WTC11 (cell line): ENCODE measurements around the gene GOSR2. TPM values are rescaled to one million over a fixed set of nuclear protein-coding genes. Genes with fewer than 3 reads are reported as not detected.

ENCODE experiments used
- ATAC-seq: fragments of 200-7000 bp; cut with Tn5 transposase; 2 replicates; pipeline ENCODE4 v1.10.0; 2021; ENCODE audit warnings: mild to moderate bottlenecking, moderate library complexity
- CTCF ChIA-PET: fragments of 300-600 bp; sonication (Branson Sonifier 250); formaldehyde crosslinking; loops from one replicate; lab custom pipeline; 2021; ENCODE audit warnings: antibody characterized with exemption; lab: Charles Lee
- POLR2A ChIA-PET: fragments of 350-600 bp; sonication (Branson Sonifier 250); formaldehyde crosslinking; loops from one replicate; lab custom pipeline; 2021; ENCODE audit warnings: antibody characterized with exemption; lab: Charles Lee
- DNase-seq: peaks from one replicate; pipeline ENCODE4 v3.0.0; 2021; ENCODE audit warnings: low spot score
- H3K27ac Mint-ChIP-seq: 2 replicates; pipeline ENCODE4 v1.8.0; 2021; ENCODE audit warnings: mixed read lengths
- H3K27me3 Mint-ChIP-seq: 2 replicates; pipeline ENCODE4 v1.8.0; 2021; ENCODE audit warnings: low read depth, mild to moderate bottlenecking, moderate library complexity, mixed read lengths
- H3K36me3 Mint-ChIP-seq: 2 replicates; pipeline ENCODE4 v1.8.0; 2021; ENCODE audit warnings: mixed read lengths
- H3K4me1 Mint-ChIP-seq: 2 replicates; pipeline ENCODE4 v1.8.0; 2022; ENCODE audit warnings: mixed read lengths
- H3K4me3 Mint-ChIP-seq: 2 replicates; pipeline ENCODE4 v1.8.0; 2021; ENCODE audit warnings: mild to moderate bottlenecking, moderate library complexity, mixed read lengths
- H3K9me3 Mint-ChIP-seq: 2 replicates; pipeline ENCODE4 v1.8.0; 2021; ENCODE audit warnings: mixed read lengths
- GTF2I ChIP-seq: fragments of 250-450 bp; sonication (Bioruptor Pico); conservative IDR thresholded peaks from 2 replicates; pipeline ENCODE4 v1.4.0; 2021; ENCODE audit warnings: mild to moderate bottlenecking
- KAT7 ChIP-seq: sonication (generic); formaldehyde crosslinking; IDR thresholded peaks from 2 replicates; pipeline ENCODE4 v1.8.1; 2023; ENCODE audit warnings: missing genetic modification reagents, mild to moderate bottlenecking, borderline replicate concordance
- NFYB ChIP-seq: sonication (generic); formaldehyde crosslinking; conservative IDR thresholded peaks from 2 replicates; pipeline ENCODE4 v1.8.0; 2022; ENCODE audit warnings: low read depth, missing genetic modification reagents
- OVOL2 ChIP-seq: fragments of 250-450 bp; sonication (Bioruptor Pico); IDR thresholded peaks from 2 replicates; pipeline ENCODE4 v1.9.0; 2021; ENCODE audit warnings: mild to moderate bottlenecking, borderline replicate concordance
- SMAD3 ChIP-seq: sonication (generic); formaldehyde crosslinking; IDR thresholded peaks from 2 replicates; pipeline ENCODE4 v1.8.0; 2022; ENCODE audit warnings: missing genetic modification reagents, mild to moderate bottlenecking, borderline replicate concordance
- SP1 ChIP-seq: sonication (generic); formaldehyde crosslinking; conservative IDR thresholded peaks from 2 replicates; pipeline ENCODE4 v1.8.1; 2022; ENCODE audit warnings: missing genetic modification reagents
- ZNF232 ChIP-seq: sonication (generic); formaldehyde crosslinking; IDR thresholded peaks from 2 replicates; pipeline ENCODE4 v1.8.0; 2022; ENCODE audit warnings: mild to moderate bottlenecking, missing genetic modification reagents
- total RNA-seq: library from RNA; stranded (reverse); gene quantifications from 3 replicates; pipeline ENCODE4 v1.2.3, GENCODE V29; 2021
- TF ChIP-seq, protein P1 (sequence below): fragments of 250-450 bp; sonication (Bioruptor Pico); IDR thresholded peaks from 2 replicates; pipeline ENCODE4 v1.8.0; 2021; ENCODE audit warnings: mild to moderate bottlenecking
- TF ChIP-seq, protein P2 (sequence below): sonication (generic); formaldehyde crosslinking; IDR thresholded peaks from 2 replicates; pipeline ENCODE4 v1.8.0; 2022; ENCODE audit warnings: mild to moderate bottlenecking, missing genetic modification reagents
- TF ChIP-seq, protein P3 (sequence below): sonication (generic); formaldehyde crosslinking; IDR thresholded peaks from 2 replicates; pipeline ENCODE4 v1.8.1; 2022; ENCODE audit warnings: mild to moderate bottlenecking, missing genetic modification reagents, moderate library complexity, borderline replicate concordance
- TF ChIP-seq, protein P4 (sequence below): sonication (generic); formaldehyde crosslinking; IDR thresholded peaks from 2 replicates; pipeline ENCODE4 v1.8.1; 2022; ENCODE audit warnings: missing genetic modification reagents, borderline replicate concordance
- TF ChIP-seq, protein P5 (sequence below): sonication (generic); formaldehyde crosslinking; IDR thresholded peaks from 2 replicates; pipeline ENCODE4 v1.8.0; 2022; ENCODE audit warnings: mild to moderate bottlenecking, missing genetic modification reagents
- TF ChIP-seq, protein P6 (sequence below): fragments of 250-450 bp; sonication (Bioruptor Pico); IDR thresholded peaks from 2 replicates; pipeline ENCODE4 v1.9.0; 2021; ENCODE audit warnings: mild to moderate bottlenecking, borderline replicate concordance
- TF ChIP-seq, protein P7 (sequence below): sonication (generic); formaldehyde crosslinking; IDR thresholded peaks from 2 replicates; pipeline ENCODE4 v1.8.0; 2022; ENCODE audit warnings: mild to moderate bottlenecking, missing genetic modification reagents
- TF ChIP-seq, protein P8 (sequence below): sonication (generic); formaldehyde crosslinking; IDR thresholded peaks from 2 replicates; pipeline ENCODE4 v1.8.1; 2023; ENCODE audit warnings: mild to moderate bottlenecking, moderate library complexity, missing genetic modification reagents
- TF ChIP-seq, protein P9 (sequence below): sonication (generic); formaldehyde crosslinking; IDR thresholded peaks from 2 replicates; pipeline ENCODE4 v1.8.1; 2022; ENCODE audit warnings: low read depth, mild to moderate bottlenecking, moderate library complexity, missing genetic modification reagents, borderline replicate concordance
- TF ChIP-seq, protein P10 (sequence below): sonication (generic); formaldehyde crosslinking; IDR thresholded peaks from 2 replicates; pipeline ENCODE4 v1.8.0; 2023; ENCODE audit warnings: mild to moderate bottlenecking, missing genetic modification reagents

GOSR2 gene
- total RNA-seq, 1 experiment from 2014 or later: 45.8 TPM

DNA sequence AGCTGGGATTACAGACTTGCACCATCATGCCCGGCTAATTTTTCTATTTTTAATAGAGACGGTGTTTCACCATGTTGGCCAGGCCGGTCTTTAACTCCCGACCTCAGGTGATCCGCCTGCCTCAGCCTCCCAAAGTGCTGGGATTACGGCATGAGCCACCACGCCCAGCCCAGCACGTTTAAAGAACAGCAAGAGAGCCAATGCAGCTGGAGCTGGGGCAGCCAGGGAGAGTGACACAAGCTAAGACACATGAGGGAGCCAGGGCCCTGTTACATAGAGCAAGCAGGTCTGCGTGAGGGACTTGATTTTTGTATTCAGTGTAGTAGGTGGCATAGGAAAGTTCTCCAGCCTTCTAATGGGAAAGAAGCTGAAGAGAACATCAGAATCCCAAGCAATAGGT lies 21.7 kb upstream of the GOSR2 start:
- POLR2A ChIA-PET: no interaction called here
- peaks cover 12% of the 10 kb centered on the region for H3K4me1 Mint-ChIP-seq
- TF ChIP-seq, protein P1, sequence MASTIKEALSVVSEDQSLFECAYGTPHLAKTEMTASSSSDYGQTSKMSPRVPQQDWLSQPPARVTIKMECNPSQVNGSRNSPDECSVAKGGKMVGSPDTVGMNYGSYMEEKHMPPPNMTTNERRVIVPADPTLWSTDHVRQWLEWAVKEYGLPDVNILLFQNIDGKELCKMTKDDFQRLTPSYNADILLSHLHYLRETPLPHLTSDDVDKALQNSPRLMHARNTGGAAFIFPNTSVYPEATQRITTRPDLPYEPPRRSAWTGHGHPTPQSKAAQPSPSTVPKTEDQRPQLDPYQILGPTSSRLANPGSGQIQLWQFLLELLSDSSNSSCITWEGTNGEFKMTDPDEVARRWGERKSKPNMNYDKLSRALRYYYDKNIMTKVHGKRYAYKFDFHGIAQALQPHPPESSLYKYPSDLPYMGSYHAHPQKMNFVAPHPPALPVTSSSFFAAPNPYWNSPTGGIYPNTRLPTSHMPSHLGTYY (CRISPR knock-in tag): no peak
- TF ChIP-seq SP1 (CRISPR knock-in tag): no peak
- TF ChIP-seq, protein P2, sequence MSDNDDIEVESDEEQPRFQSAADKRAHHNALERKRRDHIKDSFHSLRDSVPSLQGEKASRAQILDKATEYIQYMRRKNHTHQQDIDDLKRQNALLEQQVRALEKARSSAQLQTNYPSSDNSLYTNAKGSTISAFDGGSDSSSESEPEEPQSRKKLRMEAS: no peak
- no peak for TF ChIP-seq OVOL2
- TF ChIP-seq GTF2I (CRISPR knock-in tag): no peak
- TF ChIP-seq, protein P3, sequence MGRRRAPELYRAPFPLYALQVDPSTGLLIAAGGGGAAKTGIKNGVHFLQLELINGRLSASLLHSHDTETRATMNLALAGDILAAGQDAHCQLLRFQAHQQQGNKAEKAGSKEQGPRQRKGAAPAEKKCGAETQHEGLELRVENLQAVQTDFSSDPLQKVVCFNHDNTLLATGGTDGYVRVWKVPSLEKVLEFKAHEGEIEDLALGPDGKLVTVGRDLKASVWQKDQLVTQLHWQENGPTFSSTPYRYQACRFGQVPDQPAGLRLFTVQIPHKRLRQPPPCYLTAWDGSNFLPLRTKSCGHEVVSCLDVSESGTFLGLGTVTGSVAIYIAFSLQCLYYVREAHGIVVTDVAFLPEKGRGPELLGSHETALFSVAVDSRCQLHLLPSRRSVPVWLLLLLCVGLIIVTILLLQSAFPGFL (CRISPR knock-in tag): no peak
- TF ChIP-seq ZNF232 (CRISPR knock-in tag): no peak
- TF ChIP-seq, protein P4, sequence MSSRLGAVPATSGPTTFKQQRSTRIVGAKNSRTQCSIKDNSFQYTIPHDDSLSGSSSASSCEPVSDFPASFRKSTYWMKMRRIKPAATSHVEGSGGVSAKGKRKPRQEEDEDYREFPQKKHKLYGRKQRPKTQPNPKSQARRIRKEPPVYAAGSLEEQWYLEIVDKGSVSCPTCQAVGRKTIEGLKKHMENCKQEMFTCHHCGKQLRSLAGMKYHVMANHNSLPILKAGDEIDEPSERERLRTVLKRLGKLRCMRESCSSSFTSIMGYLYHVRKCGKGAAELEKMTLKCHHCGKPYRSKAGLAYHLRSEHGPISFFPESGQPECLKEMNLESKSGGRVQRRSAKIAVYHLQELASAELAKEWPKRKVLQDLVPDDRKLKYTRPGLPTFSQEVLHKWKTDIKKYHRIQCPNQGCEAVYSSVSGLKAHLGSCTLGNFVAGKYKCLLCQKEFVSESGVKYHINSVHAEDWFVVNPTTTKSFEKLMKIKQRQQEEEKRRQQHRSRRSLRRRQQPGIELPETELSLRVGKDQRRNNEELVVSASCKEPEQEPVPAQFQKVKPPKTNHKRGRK (CRISPR knock-in tag): no peak
- TF ChIP-seq, protein P5, sequence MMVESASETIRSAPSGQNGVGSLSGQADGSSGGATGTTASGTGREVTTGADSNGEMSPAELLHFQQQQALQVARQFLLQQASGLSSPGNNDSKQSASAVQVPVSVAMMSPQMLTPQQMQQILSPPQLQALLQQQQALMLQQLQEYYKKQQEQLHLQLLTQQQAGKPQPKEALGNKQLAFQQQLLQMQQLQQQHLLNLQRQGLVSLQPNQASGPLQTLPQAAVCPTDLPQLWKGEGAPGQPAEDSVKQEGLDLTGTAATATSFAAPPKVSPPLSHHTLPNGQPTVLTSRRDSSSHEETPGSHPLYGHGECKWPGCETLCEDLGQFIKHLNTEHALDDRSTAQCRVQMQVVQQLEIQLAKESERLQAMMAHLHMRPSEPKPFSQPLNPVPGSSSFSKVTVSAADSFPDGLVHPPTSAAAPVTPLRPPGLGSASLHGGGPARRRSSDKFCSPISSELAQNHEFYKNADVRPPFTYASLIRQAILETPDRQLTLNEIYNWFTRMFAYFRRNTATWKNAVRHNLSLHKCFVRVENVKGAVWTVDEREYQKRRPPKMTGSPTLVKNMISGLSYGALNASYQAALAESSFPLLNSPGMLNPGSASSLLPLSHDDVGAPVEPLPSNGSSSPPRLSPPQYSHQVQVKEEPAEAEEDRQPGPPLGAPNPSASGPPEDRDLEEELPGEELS: no peak
- TF ChIP-seq, protein P6, sequence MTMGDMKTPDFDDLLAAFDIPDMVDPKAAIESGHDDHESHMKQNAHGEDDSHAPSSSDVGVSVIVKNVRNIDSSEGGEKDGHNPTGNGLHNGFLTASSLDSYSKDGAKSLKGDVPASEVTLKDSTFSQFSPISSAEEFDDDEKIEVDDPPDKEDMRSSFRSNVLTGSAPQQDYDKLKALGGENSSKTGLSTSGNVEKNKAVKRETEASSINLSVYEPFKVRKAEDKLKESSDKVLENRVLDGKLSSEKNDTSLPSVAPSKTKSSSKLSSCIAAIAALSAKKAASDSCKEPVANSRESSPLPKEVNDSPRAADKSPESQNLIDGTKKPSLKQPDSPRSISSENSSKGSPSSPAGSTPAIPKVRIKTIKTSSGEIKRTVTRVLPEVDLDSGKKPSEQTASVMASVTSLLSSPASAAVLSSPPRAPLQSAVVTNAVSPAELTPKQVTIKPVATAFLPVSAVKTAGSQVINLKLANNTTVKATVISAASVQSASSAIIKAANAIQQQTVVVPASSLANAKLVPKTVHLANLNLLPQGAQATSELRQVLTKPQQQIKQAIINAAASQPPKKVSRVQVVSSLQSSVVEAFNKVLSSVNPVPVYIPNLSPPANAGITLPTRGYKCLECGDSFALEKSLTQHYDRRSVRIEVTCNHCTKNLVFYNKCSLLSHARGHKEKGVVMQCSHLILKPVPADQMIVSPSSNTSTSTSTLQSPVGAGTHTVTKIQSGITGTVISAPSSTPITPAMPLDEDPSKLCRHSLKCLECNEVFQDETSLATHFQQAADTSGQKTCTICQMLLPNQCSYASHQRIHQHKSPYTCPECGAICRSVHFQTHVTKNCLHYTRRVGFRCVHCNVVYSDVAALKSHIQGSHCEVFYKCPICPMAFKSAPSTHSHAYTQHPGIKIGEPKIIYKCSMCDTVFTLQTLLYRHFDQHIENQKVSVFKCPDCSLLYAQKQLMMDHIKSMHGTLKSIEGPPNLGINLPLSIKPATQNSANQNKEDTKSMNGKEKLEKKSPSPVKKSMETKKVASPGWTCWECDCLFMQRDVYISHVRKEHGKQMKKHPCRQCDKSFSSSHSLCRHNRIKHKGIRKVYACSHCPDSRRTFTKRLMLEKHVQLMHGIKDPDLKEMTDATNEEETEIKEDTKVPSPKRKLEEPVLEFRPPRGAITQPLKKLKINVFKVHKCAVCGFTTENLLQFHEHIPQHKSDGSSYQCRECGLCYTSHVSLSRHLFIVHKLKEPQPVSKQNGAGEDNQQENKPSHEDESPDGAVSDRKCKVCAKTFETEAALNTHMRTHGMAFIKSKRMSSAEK: no peak
- TF ChIP-seq, protein P7, sequence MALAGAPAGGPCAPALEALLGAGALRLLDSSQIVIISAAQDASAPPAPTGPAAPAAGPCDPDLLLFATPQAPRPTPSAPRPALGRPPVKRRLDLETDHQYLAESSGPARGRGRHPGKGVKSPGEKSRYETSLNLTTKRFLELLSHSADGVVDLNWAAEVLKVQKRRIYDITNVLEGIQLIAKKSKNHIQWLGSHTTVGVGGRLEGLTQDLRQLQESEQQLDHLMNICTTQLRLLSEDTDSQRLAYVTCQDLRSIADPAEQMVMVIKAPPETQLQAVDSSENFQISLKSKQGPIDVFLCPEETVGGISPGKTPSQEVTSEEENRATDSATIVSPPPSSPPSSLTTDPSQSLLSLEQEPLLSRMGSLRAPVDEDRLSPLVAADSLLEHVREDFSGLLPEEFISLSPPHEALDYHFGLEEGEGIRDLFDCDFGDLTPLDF (CRISPR knock-in tag): no peak
- TF ChIP-seq SMAD3 (CRISPR knock-in tag): no peak
- TF ChIP-seq KAT7: no peak
- TF ChIP-seq, protein P8, sequence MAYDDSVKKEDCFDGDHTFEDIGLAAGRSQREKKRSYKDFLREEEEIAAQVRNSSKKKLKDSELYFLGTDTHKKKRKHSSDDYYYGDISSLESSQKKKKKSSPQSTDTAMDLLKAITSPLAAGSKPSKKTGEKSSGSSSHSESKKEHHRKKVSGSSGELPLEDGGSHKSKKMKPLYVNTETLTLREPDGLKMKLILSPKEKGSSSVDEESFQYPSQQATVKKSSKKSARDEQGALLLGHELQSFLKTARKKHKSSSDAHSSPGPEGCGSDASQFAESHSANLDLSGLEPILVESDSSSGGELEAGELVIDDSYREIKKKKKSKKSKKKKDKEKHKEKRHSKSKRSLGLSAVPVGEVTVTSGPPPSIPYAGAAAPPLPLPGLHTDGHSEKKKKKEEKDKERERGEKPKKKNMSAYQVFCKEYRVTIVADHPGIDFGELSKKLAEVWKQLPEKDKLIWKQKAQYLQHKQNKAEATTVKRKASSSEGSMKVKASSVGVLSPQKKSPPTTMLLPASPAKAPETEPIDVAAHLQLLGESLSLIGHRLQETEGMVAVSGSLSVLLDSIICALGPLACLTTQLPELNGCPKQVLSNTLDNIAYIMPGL (CRISPR knock-in tag): no peak
- no peak for TF ChIP-seq NFYB
- TF ChIP-seq, protein P9, sequence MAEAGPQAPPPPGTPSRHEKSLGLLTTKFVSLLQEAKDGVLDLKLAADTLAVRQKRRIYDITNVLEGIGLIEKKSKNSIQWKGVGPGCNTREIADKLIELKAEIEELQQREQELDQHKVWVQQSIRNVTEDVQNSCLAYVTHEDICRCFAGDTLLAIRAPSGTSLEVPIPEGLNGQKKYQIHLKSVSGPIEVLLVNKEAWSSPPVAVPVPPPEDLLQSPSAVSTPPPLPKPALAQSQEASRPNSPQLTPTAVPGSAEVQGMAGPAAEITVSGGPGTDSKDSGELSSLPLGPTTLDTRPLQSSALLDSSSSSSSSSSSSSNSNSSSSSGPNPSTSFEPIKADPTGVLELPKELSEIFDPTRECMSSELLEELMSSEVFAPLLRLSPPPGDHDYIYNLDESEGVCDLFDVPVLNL (CRISPR knock-in tag): no peak
- TF ChIP-seq, protein P10, sequence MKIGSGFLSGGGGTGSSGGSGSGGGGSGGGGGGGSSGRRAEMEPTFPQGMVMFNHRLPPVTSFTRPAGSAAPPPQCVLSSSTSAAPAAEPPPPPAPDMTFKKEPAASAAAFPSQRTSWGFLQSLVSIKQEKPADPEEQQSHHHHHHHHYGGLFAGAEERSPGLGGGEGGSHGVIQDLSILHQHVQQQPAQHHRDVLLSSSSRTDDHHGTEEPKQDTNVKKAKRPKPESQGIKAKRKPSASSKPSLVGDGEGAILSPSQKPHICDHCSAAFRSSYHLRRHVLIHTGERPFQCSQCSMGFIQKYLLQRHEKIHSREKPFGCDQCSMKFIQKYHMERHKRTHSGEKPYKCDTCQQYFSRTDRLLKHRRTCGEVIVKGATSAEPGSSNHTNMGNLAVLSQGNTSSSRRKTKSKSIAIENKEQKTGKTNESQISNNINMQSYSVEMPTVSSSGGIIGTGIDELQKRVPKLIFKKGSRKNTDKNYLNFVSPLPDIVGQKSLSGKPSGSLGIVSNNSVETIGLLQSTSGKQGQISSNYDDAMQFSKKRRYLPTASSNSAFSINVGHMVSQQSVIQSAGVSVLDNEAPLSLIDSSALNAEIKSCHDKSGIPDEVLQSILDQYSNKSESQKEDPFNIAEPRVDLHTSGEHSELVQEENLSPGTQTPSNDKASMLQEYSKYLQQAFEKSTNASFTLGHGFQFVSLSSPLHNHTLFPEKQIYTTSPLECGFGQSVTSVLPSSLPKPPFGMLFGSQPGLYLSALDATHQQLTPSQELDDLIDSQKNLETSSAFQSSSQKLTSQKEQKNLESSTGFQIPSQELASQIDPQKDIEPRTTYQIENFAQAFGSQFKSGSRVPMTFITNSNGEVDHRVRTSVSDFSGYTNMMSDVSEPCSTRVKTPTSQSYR: no peak
- 0 out of 2 replicates have a peak, but pooled peaks cover 2% of the 10 kb centered on the region for H3K27me3 Mint-ChIP-seq
- ATAC-seq (no peak), DNase-seq (no peak)
- H3K4me3 Mint-ChIP-seq: no peak overlapping the region
- H3K9me3 Mint-ChIP-seq: peaks cover 13% of the 10 kb centered on the region
- H3K36me3 Mint-ChIP-seq: no peaks in the 10 kb centered on the region
- no peak overlapping the region for H3K27ac Mint-ChIP-seq
- CTCF ChIA-PET: interaction anchor here (1.1 to 2.0 kb wide), 3 partner anchors 24 to 66 kb away, joined by 3 to 8 read pairs (median 3); no protein-coding TSS in a partner anchor
